GM12873 (cell line): Measurements from ENCODE around the gene PCDHGA1.

Experiments used
- TF ChIP-seq, protein P1 (sequence below): IDR thresholded peaks from 2 replicates; pipeline ENCODE4 v1.5.1; 2012; ENCODE audit warnings: low read depth, mild to moderate bottlenecking, moderate library complexity, low read length, control low read depth; ENCODE audit not compliant: insufficient read depth; ENCODE audit errors: missing control alignments

PCDHGA1 gene

DNA sequence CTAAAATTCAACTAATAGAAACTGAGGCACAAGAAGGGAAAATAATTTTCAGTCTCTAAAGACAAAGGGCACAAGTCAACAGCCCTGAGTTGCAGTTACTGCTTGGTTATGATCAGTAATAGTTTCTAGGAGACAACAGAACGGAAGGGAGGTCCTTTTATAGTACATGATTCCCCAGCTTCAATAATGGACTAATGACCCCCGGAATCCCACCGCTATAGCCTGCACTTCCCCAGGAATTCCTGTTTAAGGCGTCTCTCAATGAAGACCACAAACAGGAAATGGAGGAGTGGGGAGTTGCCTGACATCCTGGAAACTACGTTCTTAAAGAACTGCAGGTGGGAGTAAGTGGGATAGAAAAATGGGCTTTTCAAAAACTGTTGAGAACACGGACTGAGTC lies 227.8 kb downstream of the PCDHGA1 start:
- TF ChIP-seq, protein P1, sequence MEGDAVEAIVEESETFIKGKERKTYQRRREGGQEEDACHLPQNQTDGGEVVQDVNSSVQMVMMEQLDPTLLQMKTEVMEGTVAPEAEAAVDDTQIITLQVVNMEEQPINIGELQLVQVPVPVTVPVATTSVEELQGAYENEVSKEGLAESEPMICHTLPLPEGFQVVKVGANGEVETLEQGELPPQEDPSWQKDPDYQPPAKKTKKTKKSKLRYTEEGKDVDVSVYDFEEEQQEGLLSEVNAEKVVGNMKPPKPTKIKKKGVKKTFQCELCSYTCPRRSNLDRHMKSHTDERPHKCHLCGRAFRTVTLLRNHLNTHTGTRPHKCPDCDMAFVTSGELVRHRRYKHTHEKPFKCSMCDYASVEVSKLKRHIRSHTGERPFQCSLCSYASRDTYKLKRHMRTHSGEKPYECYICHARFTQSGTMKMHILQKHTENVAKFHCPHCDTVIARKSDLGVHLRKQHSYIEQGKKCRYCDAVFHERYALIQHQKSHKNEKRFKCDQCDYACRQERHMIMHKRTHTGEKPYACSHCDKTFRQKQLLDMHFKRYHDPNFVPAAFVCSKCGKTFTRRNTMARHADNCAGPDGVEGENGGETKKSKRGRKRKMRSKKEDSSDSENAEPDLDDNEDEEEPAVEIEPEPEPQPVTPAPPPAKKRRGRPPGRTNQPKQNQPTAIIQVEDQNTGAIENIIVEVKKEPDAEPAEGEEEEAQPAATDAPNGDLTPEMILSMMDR, result no peak

DNA sequence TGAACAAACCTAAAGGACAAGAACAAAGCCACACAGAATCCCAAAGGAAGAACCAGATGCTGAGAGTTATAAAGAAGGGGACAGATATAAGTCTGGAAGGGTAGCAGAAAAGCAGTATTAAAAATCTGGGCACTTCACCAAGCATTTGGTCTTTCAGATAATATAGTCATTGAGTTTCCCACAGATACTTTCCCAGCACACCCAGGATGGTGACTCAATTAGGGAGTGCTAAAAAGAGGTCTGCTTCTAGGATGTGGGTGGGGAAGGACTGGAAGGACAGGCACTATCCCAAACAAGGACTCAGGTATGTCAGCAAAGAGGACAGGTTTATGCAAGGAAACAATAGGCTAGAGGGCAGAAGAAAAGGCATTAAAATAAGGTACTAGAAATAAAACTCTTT lies 229.1 kb downstream of the PCDHGA1 start:
- TF ChIP-seq, protein P1, result no peak

GRCh38 chr5:141560151-141560550 lies 229.8 kb downstream of the PCDHGA1 start:
- TF ChIP-seq, protein P1, result no peak

GRCh38 chr5:141560725-141561483 lies 230.6 kb downstream of the PCDHGA1 start:
- TF ChIP-seq, protein P1, result peak; percentile 74
